HepG2 (cell line): ENCODE results near the gene ZDHHC8. TPM values are rescaled to one million over a fixed set of nuclear protein-coding genes. Genes with fewer than 3 reads are reported as not detected.

ENCODE experiments used
- ATAC-seq: fragments of 200-7000 bp; cut with Tn5 transposase; 3 replicates; pipeline ENCODE4 v1.9.1; 2020; ENCODE audit warnings: mild to moderate bottlenecking, moderate library complexity
- BruUV-seq: library from RNA; stranded (reverse); fragments of 400-500 nt; replicated peaks from 2 replicates; lab custom pipeline; 2021; lab: Mats Ljungman, UMichigan
- CTCF ChIA-PET: fragments of 300-600 bp; formaldehyde crosslinking; extraction: SDS; loops from one replicate; lab custom pipeline; 2021; ENCODE audit warnings: low total read pairs, inconsistent platforms, low intra/inter-chr PET ratio; lab: Yijun Ruan, JAX
- POLR2A ChIA-PET: fragments of 350-600 bp; sonication (Branson Sonifier 250); formaldehyde crosslinking; loops from one replicate; lab custom pipeline; 2020; ENCODE audit warnings: antibody characterized with exemption, inconsistent platforms; lab: Yijun Ruan, JAX
- DNase-seq: peaks from one replicate; pipeline ENCODE4 v3.0.0-alpha.2; 2015; ENCODE audit warnings: low spot score
- FAIRE-seq: peaks from 3 replicates; lab custom pipeline; 2011; peaks lifted over from hg19 to GRCh38; lab: Jason Lieb, UNC
- H2AFZ ChIP-seq: one replicate; pipeline ENCODE4 v1.6.1; 2011; ENCODE audit warnings: low read length, inconsistent platforms
- H3K27ac ChIP-seq: fragments of 300-600 bp; 3 replicates; pipeline ENCODE4 v1.8.0; 2011; ENCODE audit warnings: mixed run types, mild to moderate bottlenecking, mixed read lengths, low read length, inconsistent platforms; ENCODE audit not compliant: insufficient read depth; ENCODE audit errors: extremely low read length
- H3K27me3 ChIP-seq, 2 experiments: fragments of 200-600 bp in 1 of 2; 2 replicates in 1 of 2; 3 replicates in 1 of 2; pipeline versions ENCODE4 v1.6.0 to v1.8.0; 2011; ENCODE audit warnings: low read length in 2 of 2, mild to moderate bottlenecking in 2 of 2, moderate library complexity in 2 of 2, inconsistent platforms in 1 of 2; ENCODE audit not compliant: insufficient read depth in 2 of 2, control insufficient read depth in 1 of 2
- H3K36me3 ChIP-seq, 2 experiments: fragments of 200-600 bp in 1 of 2; replicated peaks in 1 of 2; 2 replicates in 1 of 2; 3 replicates in 1 of 2; pipeline versions ENCODE4 v1.5.1 to v1.8.0; 2011; ENCODE audit warnings: low read length in 2 of 2, inconsistent platforms in 1 of 2; ENCODE audit not compliant: insufficient read depth in 2 of 2, control insufficient read depth in 1 of 2
- H3K4me1 ChIP-seq: 2 replicates; pipeline ENCODE4 v1.5.1; 2012; ENCODE audit warnings: low read length, inconsistent platforms; ENCODE audit not compliant: insufficient read depth
- H3K4me2 ChIP-seq: 2 replicates; pipeline ENCODE4 v1.6.0; 2011; ENCODE audit warnings: low read depth, low read length, inconsistent platforms
- H3K4me3 ChIP-seq, 3 experiments: fragments of 200-600 bp in 1 of 3; sonication (generic), shearing (Covaris generic) in 1 of 3; replicated peaks in 1 of 3; 2 replicates each; pipeline ENCODE4 v1.5.1; 2011 to 2016; ENCODE audit warnings: low read length in 3 of 3, inconsistent platforms in 2 of 3, low read depth in 2 of 3, mild to moderate bottlenecking in 2 of 3, control low read depth in 1 of 3, mixed read lengths in 1 of 3; ENCODE audit not compliant: insufficient read depth in 1 of 3
- H3K79me2 ChIP-seq: one replicate; pipeline ENCODE4 v1.6.1; 2011; ENCODE audit warnings: low read length, inconsistent platforms; ENCODE audit not compliant: insufficient read depth
- H3K9ac ChIP-seq: 2 replicates; pipeline ENCODE4 v1.6.0; 2011; ENCODE audit warnings: mild to moderate bottlenecking, low read depth, low read length, inconsistent platforms; ENCODE audit not compliant: insufficient read depth
- H3K9me3 ChIP-seq: 2 replicates; pipeline ENCODE4 v1.5.1; 2012; ENCODE audit warnings: mild to moderate bottlenecking, low read length
- H4K20me1 ChIP-seq: 2 replicates; pipeline ENCODE4 v1.6.0; 2011; ENCODE audit warnings: inconsistent platforms, mild to moderate bottlenecking, low read length, moderate library complexity; ENCODE audit not compliant: insufficient read depth
- AHR ChIP-seq: IDR thresholded peaks from 2 replicates; pipeline ENCODE4 v1.6.1; 2018; ENCODE audit warnings: missing genetic modification reagents, missing compliant biosample characterization
- CCAR2 ChIP-seq: fragments of 200-400 bp; formaldehyde crosslinking; optimal IDR thresholded peaks from 2 replicates; pipeline ENCODE3; 2018; ENCODE audit warnings: low read depth, mild to moderate bottlenecking, low read length, moderate library complexity
- KLF11 ChIP-seq: IDR thresholded peaks from 2 replicates; pipeline ENCODE4 v1.6.1; 2016; ENCODE audit warnings: missing compliant biosample characterization
- MAFK ChIP-seq, 2 experiments: IDR thresholded peaks in 1 of 2; conservative IDR thresholded peaks in 1 of 2; 2 replicates each; pipeline ENCODE4 v1.6.1; 2011; ENCODE audit warnings: improper control_type of control experiment in 2 of 2, low read length in 2 of 2
- PATZ1 ChIP-seq: sonication (generic); formaldehyde crosslinking; IDR thresholded peaks from 2 replicates; pipeline ENCODE4 v1.4.0; 2020; ENCODE audit warnings: missing genetic modification reagents
- TOE1 ChIP-seq: sonication (generic); formaldehyde crosslinking; IDR thresholded peaks from 2 replicates; pipeline ENCODE4 v1.4.0; 2020; ENCODE audit warnings: mild to moderate bottlenecking, missing genetic modification reagents
- ZNF431 ChIP-seq: sonication (generic); formaldehyde crosslinking; IDR thresholded peaks from 2 replicates; pipeline ENCODE4 v1.9.0; 2022; ENCODE audit warnings: missing genetic modification reagents, low read depth, mild to moderate bottlenecking, borderline replicate concordance
- ZNF563 ChIP-seq: sonication (generic); formaldehyde crosslinking; IDR thresholded peaks from 2 replicates; pipeline ENCODE4 v1.8.0; 2022; ENCODE audit warnings: mild to moderate bottlenecking, moderate library complexity, missing genetic modification reagents
- ZNF605 ChIP-seq: sonication (generic); formaldehyde crosslinking; IDR thresholded peaks from 2 replicates; pipeline ENCODE4 v1.8.0; 2022; ENCODE audit warnings: mild to moderate bottlenecking, missing genetic modification reagents
- ZNF619 ChIP-seq: sonication (generic); formaldehyde crosslinking; IDR thresholded peaks from 2 replicates; pipeline ENCODE4 v1.4.0; 2020; ENCODE audit warnings: mild to moderate bottlenecking, missing genetic modification reagents
- WGBS: methylation state at CpG from one replicate; pipeline ENCODE4 v1.1.6; 2017; ENCODE audit warnings: low lambda C conversion rate; 5-methylcytosine and 5-hydroxymethylcytosine counted together
- in situ Hi-C: cut with HindIII; loops from 2 replicates; pipeline ENCODE4 v1.10.0; 2017; ENCODE audit warnings: low pct_unique_long_range_greater_than_20kb; ENCODE audit not compliant: extremely low pct_ligation_motif_present
- intact Hi-C: fragments of 100-400 bp; cut with micrococcal nuclease; formaldehyde crosslinking; loops from one replicate; pipeline ENCODE4 v1.10.0; 2022; ENCODE audit not compliant: unreplicated experiment
- polyA plus RNA-seq, 8 experiments: library from polyadenylated mRNA; depleted of rRNA in 3 of 8; stranded (reverse) in 7 of 8; unstranded in 1 of 8; fragments of >200 nt; fragmentation: Illumina TruSeq in 4 of 8; extraction: Trizol in 4 of 8; gene quantifications; 2 replicates each; pipeline versions ENCODE4 v1.2.1 to v1.2.3, GENCODE V29; 2011 to 2016; ENCODE audit warnings: low read depth in 4 of 8, missing spikeins in 1 of 8, mixed read lengths in 1 of 8; ENCODE audit not compliant: insufficient read depth in 1 of 8
- total RNA-seq, 5 experiments: library from RNA; depleted of rRNA; stranded (reverse); fragments of >200 nt; fragmentation: Illumina TruSeq; extraction: Trizol; gene quantifications; 2 replicates each; pipeline ENCODE4 v1.2.3, GENCODE V29; 2016; ENCODE audit warnings: low read depth in 1 of 5

ZDHHC8 gene
- total and polyA plus RNA-seq, 2 of the 13 experiments (the other 11 are each of a cell fraction or from before 2014, with no cell fraction given): 7.5 to 21.3 TPM

GRCh38 chr22:20192293-20192971 is 60.8 kb downstream of the ZDHHC8 start:
- FAIRE-seq: no peak
- no peaks in the 10 kb centered on the region for H3K36me3 ChIP-seq
- H3K9ac ChIP-seq: no peak overlapping the region
- no peaks in the 10 kb centered on the region for H3K79me2 ChIP-seq
- ATAC-seq: no peak
- H2AFZ ChIP-seq: no peak overlapping the region
- no peak overlapping the region for H3K4me3 ChIP-seq
- no peaks in the 10 kb centered on the region for H3K9me3 ChIP-seq
- no peaks in the 10 kb centered on the region for H3K4me1 ChIP-seq
- no peak for DNase-seq
- ChIA-PET CTCF (no interaction called here), POLR2A (no interaction called here)
- H3K27ac ChIP-seq: no peak overlapping the region
- no TSS peak for BruUV-seq
- peaks cover 20 to 67% of the 10 kb centered on the region in 2 experiments; a peak in 3 of 5 replicates for H3K27me3 ChIP-seq
- TF ChIP-seq CCAR2 (no peak), TOE1 (no peak), ZNF619 (CRISPR knock-in tag) (no peak), AHR (no peak), ZNF431 (CRISPR knock-in tag) (no peak), ZNF563 (CRISPR knock-in tag) (no peak), ZNF605 (CRISPR knock-in tag) (no peak), PATZ1 (CRISPR knock-in tag) (no peak), MAFK (conservative IDR thresholded peaks at IDR 0.05 in 1 of 2, IDR thresholded peaks at IDR 0.05 in 1 of 2; ENCODE audit: low read length in 2 of 2) (no peak), KLF11 (CRISPR knock-in tag) (no peak)
- H3K4me2 ChIP-seq: no peak overlapping the region
- no peaks in the 10 kb centered on the region for H4K20me1 ChIP-seq
- in situ Hi-C loops (no loop called here), intact Hi-C loops (no loop called here)
- 11% methylated on average over 5 of the region's 10 CpGs for WGBS
